MG63 (cell line): ENCODE data around the gene ADAMTS17. TPM values are rescaled to one million over a fixed set of nuclear protein-coding genes. Genes with fewer than 3 reads are reported as not detected.
A peak's percentile ranks its signal among the peaks of the same experiment; 100 is the strongest.

Source experiments
- DNase-seq: peaks from one replicate; pipeline ENCODE4 v3.0.0-alpha.2; 2020
- H3K27me3 ChIP-seq: fragments of 250-450 bp; sonication (Bioruptor Pico); 2 replicates; pipeline ENCODE4 v1.5.1; 2020; ENCODE audit warnings: mild to moderate bottlenecking, moderate library complexity
- H3K36me3 ChIP-seq: fragments of 250-450 bp; sonication (Bioruptor Pico); 2 replicates; pipeline ENCODE4 v1.5.1; 2020; ENCODE audit warnings: mild to moderate bottlenecking, moderate library complexity
- H3K4me3 ChIP-seq: fragments of 250-450 bp; sonication (Bioruptor Pico); 2 replicates; pipeline ENCODE4 v1.5.1; 2020; ENCODE audit warnings: mild to moderate bottlenecking, moderate library complexity
- H3K9me3 ChIP-seq: fragments of 250-450 bp; sonication (Bioruptor Pico); 2 replicates; pipeline ENCODE4 v1.5.1; 2020; ENCODE audit warnings: mild to moderate bottlenecking, moderate library complexity
- total RNA-seq: library from RNA; depleted of rRNA; stranded (reverse); fragments of >200 nt; shearing (Covaris generic); gene quantifications from 2 replicates; pipeline ENCODE4 v1.2.3, GENCODE V29; 2014; ENCODE audit warnings: low replicate concordance

The ADAMTS17 gene
- total RNA-seq, 1 experiment from 2014 or later = 3.8 TPM

DNA sequence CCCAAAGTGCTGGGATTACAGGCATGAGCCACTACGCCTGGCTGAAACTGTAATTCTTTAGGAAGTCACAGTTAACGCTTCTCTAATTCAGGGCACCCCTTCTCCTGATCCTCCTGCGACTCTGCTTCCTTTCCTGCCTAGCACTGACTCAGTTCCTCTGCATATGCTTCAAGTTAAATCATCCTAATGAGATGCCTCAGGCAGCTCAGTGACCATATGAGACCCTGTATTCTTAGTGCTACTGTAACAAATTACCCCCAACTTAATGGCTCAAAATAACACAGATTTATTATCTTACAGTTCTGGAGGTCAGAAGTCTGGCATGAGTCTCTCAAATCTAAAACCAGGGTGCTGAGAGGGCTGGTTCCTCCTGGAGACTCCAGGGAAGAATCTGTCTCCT, 336.8 kb downstream of the ADAMTS17 start:
- no peak for DNase-seq
- Histone ChIP-seq H3K27me3 (no peaks in the 10 kb centered on the region), H3K4me3 (no peak overlapping the region)

DNA sequence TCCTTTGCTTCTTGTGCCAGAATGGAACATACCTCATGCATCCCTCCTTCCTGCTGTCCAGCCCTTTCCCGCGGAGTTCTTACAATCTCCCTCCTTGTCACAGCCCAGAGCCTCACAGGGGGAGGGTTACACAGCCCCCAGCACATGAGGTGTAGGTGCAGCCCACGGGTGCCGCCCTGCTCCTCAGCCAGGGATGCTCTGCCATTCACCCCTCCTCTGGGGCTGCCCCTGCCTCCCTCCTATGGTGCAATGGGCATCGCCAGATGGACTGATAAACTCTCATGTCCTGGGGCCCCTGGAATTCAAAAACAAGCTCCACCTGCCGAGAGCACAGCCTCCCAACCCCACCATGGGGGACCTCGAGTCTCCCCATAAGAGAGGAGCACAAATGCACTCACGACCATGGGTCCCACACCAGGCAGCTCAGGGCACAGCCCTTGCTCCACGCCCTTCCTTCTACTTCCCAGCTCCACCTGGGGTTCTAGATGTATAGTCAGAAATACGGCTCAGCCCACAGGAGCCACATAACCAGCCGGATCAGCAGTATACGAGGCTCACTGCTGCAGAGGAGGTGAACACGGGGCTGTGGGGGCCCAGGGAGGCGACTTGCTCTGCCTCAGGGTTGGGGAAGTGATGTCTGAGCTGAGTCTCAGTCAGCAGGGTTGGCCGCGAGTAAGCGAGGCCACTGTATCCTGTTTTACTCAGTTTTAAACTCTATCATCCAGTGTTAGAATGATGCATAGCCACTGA, 338.8 kb downstream of the ADAMTS17 start:
- no peak for DNase-seq
- H3K36me3 ChIP-seq = no peaks in the 10 kb centered on the region

More for the DNA sequence above, 336.8 kb downstream of the ADAMTS17 start:
- no peaks in the 10 kb centered on the region for H3K36me3 ChIP-seq
- H3K9me3 ChIP-seq = no peaks in the 10 kb centered on the region

DNA sequence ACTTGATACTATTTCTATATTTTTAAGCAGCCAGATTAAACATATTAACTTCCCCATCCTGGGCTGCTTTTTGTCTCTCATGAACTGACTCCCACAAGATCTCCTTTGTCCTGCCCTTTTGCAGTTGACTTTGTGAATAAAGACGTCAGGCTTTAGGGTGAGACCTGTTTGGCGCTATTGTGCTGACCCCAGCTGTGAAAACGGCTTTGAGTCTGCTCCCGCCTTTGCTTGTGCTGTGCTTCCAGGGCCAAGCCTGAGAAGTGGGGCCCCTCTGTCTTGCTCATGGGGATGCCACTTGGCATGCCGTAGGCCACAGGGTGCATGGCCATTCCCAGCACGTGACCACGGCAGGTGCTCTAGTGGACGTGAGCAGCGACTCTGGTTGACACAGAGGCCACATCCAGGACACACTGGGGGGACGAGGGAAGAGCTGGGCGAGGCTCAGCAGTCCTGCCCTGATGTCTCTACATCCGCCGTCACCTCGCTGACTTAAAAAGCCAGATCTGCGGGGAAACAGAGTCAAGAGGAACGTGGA, 339.6 kb downstream of the ADAMTS17 start:
- H3K36me3 ChIP-seq = no peaks in the 10 kb centered on the region

More for the DNA sequence above, 338.8 kb downstream of the ADAMTS17 start:
- H3K27me3 ChIP-seq = no peaks in the 10 kb centered on the region
- no peak overlapping the region for H3K4me3 ChIP-seq
- no peaks in the 10 kb centered on the region for H3K9me3 ChIP-seq

DNA sequence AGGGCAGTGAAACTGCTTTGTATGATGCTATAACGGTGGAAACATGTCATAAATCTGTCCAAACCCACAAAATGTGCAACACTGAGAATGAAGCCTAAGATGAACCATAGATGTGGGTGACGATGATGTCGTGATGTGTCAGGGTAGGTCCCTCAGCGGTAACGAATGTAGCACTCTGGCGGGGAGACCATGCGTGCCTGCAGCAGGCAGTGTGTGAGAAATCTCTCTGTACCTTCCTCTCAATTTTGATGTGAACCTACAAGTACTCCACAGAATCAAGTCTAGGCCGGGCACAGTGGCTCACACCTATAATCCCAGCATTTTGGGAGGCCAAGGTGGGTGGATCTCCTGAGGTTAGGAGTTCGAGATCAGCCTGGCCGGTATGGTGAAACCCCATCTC, 340.4 kb downstream of the ADAMTS17 start:
- Histone ChIP-seq H3K36me3 (no peaks in the 10 kb centered on the region), H3K4me3 (no peak overlapping the region), H3K27me3 (no peaks in the 10 kb centered on the region), H3K9me3 (no peaks in the 10 kb centered on the region)
- DNase-seq = no peak

More for the DNA sequence above, 339.6 kb downstream of the ADAMTS17 start:
- Histone ChIP-seq H3K4me3 (no peak overlapping the region), H3K27me3 (no peaks in the 10 kb centered on the region), H3K9me3 (no peaks in the 10 kb centered on the region)
- DNase-seq = no peak

DNA sequence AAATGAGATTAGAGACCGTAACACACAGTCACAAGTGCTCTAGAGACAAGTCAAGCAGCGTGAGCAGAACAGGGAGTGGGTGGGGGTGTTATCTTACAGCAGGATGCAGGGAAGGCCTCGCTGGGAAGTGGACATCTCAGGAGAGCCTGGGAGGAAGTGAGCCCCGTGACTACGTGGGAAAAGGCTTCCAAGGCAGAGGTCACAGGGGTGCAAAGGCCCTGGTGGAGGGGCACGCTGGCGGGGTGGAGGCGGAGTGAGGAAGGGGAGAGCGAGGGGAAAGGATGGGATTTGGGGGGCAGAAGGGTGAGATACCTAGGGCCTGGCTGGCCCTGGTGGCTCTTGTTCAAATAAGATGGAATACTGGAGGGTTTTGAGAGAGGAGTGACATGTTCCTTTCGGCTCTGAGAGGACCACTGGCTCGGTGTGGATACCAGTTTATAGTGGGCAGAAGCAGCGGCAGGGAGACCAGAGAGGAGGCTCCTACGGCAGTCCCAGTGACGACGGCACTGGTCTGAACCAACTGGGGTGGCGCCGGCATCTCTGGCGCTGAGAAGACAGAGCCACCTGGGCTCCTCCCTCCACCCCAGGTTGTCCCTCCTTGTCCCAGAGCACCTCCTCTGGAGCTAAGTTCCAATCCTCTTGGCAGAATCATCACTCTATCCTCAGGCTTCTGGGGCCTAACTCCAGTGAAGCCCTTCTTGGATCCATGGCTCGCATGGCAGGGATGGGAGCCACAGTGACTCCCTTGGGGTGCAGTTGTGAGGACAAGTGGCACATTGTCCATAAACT, 342.3 kb downstream of the ADAMTS17 start:
- no peaks in the 10 kb centered on the region for H3K36me3 ChIP-seq
- no peak for DNase-seq
- H3K27me3 ChIP-seq = no peaks in the 10 kb centered on the region
- no peaks in the 10 kb centered on the region for H3K9me3 ChIP-seq
- no peak overlapping the region for H3K4me3 ChIP-seq

DNA sequence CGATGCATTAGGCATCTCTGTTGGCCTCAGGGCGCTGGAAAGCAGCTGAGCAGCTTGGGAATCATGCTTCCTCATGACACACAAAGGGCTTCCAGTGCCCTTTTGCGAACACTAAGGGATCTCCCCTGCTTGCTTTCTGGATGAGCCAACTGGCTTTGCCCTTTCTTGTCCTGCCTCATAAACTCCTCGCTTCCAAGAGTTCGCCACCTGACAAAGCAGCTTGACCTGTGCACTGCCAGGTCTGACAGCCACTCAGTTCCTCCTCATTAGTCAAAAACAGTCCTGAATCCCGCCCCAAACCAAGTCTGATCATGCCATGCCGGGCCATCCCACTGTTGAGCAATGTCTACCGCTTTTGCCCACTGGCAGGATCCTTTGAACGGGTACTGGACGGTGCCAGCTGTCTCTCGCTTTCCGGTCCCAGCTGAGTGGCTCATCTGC, 343.1 kb downstream of the ADAMTS17 start:
- H3K36me3 ChIP-seq = no peaks in the 10 kb centered on the region
- H3K9me3 ChIP-seq = no peaks in the 10 kb centered on the region
- no peak overlapping the region for H3K4me3 ChIP-seq
- DNase-seq = peak; percentile 45
- no peaks in the 10 kb centered on the region for H3K27me3 ChIP-seq

DNA sequence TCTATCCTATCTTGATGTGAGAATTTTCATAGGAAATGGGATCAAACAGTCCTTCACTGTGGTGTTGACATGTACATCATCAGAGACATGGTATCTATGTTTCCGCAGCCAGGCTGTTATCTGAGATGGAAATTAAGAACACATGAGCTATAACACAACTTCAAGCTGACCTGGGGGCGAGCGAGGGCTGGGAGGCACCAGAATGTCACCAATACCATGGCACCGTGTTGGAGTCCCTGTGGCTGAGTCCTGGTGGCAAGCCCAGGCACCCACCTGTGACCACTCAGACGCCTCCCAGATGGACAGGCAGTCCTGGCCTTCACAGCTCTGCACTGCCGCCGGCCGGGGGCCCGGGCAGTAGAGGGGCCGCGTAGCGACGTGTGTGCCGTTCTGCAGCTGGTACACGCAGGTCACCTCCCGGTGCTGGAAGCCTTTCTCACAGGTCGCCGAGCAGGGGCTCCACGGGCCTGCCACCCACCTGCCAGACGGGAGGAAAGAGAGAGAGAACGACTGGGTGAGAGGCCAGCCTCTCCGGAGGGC, 344.6 kb downstream of the ADAMTS17 start:
- Histone ChIP-seq H3K4me3 (no peak overlapping the region), H3K9me3 (no peaks in the 10 kb centered on the region), H3K36me3 (no peaks in the 10 kb centered on the region), H3K27me3 (no peaks in the 10 kb centered on the region)
- no peak for DNase-seq

DNA sequence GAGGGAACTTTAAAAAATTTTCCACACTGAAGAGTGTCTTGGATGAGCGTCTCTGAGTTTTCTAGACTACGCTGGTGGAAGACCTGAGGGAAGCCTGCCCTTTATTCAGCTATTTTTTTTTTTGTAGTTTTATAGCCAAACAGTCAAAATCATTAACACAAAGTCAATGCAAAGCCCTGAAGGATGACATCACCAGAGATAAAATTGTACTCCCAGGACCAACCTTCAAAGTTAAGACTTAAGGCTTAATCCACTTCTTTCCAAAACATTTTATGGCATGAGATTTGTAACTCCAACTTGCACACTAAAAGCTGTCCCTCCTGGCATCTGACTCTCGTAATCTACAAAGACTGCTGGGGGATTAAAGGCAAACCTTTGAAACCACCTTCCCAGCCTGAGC, 345.1 kb downstream of the ADAMTS17 start:
- DNase-seq = no peak
- no peaks in the 10 kb centered on the region for H3K27me3 ChIP-seq
- no peak overlapping the region for H3K4me3 ChIP-seq
- no peaks in the 10 kb centered on the region for H3K9me3 ChIP-seq
- no peaks in the 10 kb centered on the region for H3K36me3 ChIP-seq

DNA sequence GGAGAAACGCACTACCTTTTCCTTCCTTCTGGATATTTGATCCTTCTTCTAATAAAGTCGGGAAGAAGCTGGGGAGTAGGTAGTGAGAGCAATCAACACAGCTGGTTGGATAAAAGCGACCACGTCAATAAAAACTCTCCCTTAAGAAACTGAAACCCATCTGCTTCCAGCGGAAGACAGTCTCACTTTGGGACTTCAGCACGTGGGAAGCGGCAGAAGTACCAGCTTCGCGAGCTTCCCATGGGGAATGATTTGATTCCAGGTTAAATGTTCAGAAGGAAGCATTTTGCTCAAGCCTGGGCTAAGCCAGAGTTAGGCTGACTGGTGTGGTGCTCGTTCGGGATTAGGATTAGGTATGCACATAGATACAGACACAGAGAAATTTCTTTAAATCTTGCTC, 346.2 kb downstream of the ADAMTS17 start:
- H3K36me3 ChIP-seq = no peaks in the 10 kb centered on the region
- H3K4me3 ChIP-seq = no peak overlapping the region
- no peak for DNase-seq
- no peaks in the 10 kb centered on the region for H3K27me3 ChIP-seq
- H3K9me3 ChIP-seq = no peaks in the 10 kb centered on the region

DNA sequence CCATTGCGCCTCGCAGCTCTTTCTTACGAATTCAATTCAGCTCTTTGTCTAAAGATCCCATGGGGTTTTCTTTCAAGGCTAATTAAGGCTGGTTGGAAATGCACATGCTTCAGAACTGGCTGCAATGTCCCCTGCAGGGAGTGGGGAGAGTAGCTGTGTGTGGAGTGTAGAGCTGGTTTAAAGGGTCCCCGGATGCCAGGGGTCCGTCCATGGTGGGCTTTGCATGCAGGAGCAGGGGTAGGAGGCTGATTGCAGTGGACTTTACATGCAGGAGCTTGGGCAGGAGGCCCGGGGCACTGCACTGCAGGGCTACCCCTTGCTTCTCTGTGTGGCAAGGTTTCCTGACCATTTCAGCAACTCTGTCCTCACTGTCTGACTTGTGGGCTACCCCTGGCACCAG, 346.9 kb downstream of the ADAMTS17 start:
- DNase-seq = no peak
- H3K36me3 ChIP-seq = no peaks in the 10 kb centered on the region

DNA sequence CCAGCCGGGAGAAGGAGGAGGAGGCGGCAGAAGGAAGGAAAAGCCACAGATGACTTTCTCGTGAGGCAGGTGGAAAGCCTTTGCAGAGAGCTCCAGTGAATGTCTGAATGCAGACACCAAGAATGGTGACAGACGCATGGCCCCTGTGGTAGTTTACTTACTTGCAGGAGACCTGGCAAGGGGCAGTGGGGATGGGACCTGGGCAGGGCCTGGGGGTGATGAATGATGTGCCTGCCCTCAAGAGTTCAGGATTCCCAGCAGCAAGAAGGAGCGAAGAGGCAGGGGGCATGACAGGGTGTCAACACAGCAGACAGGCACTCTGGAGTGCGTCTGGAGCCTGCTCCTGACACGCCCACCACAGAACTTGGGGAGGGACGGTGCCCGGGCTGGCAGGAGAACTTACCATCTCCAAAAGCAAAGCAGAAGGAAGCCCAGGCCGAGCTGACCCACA, 348.1 kb downstream of the ADAMTS17 start:
- Histone ChIP-seq H3K27me3 (no peaks in the 10 kb centered on the region), H3K36me3 (no peaks in the 10 kb centered on the region), H3K4me3 (no peak overlapping the region), H3K9me3 (no peaks in the 10 kb centered on the region)
- no peak for DNase-seq

More for the DNA sequence above, 346.9 kb downstream of the ADAMTS17 start:
- Histone ChIP-seq H3K4me3 (no peak overlapping the region), H3K9me3 (no peaks in the 10 kb centered on the region), H3K27me3 (no peaks in the 10 kb centered on the region)

DNA sequence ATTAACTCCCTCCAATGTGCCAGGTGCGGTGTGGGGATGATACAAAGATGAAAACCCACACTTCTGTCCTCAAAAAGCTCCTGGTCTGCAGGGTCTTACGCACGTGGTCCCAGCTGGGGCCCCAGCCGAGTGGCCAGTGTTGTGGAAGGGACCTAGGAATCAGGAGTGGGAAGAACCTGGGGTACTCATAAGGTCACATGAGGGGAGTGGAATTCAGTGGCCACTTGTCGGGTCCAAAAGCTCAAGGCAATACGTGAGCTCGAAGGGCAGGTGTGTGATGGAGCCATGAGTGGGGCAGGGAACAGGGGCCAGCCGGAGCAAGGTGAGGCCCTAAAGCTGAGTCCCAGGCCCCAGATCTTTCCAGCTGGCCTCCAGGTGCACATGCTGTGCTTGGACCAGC, 348.5 kb downstream of the ADAMTS17 start:
- Histone ChIP-seq H3K9me3 (no peaks in the 10 kb centered on the region), H3K27me3 (no peaks in the 10 kb centered on the region), H3K36me3 (no peaks in the 10 kb centered on the region), H3K4me3 (no peak overlapping the region)
- DNase-seq = no peak

DNA sequence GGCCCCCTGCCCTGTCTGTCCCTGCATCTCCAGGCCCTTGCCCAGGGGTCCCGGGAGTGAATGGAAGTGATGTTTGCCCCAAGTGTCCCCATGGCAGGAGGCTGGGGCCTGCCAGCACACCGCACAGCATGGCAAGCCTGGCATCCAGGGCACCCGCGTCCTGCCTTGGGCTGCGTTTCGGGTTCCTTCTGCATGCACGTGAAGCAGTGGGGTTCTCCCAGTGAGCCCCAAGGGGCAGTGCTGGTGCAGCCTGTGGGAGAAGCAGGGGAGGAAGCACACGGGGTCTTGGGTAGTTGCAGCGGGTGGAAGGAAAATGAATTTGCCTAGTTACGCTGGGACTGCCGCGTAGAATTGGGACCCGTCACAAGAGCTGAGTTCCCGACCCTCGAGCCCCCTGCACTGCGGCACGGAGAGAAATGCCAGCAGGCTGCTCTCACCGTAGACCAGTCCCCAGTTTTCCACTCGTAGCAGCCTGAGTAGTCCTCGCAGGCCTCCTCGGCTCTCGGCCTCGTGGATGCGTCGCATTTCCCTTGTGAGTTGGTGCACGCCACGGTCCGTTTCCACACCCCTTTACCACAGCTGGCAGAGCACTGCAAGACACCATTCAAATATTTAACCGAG, 349.1 kb downstream of the ADAMTS17 start:
- Histone ChIP-seq H3K4me3 (no peak overlapping the region), H3K9me3 (no peaks in the 10 kb centered on the region), H3K27me3 (no peaks in the 10 kb centered on the region), H3K36me3 (no peaks in the 10 kb centered on the region)
- no peak for DNase-seq

DNA sequence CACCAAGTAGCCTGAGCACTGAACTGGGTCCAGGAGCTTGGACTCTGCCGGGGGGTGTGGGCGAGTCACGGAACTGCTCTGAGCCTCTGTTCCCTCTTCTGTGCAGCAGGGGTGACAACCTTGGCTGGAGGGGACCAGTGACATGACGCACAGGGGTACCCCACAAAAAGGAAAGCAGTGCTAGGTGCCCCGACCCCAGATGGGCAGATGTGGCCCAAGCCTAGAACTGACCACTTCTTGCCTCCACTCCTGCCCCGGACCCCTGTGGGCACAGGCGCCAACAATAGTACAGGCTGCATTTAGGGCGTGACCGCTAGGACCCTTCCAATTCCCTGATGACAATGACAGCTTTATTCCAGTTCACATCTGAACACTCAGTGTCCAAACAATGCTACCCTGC, 352.7 kb downstream of the ADAMTS17 start:
- H3K36me3 ChIP-seq = no peaks in the 10 kb centered on the region
- DNase-seq = no peak
- H3K27me3 ChIP-seq = no peaks in the 10 kb centered on the region
- no peaks in the 10 kb centered on the region for H3K9me3 ChIP-seq
- no peak overlapping the region for H3K4me3 ChIP-seq

DNA sequence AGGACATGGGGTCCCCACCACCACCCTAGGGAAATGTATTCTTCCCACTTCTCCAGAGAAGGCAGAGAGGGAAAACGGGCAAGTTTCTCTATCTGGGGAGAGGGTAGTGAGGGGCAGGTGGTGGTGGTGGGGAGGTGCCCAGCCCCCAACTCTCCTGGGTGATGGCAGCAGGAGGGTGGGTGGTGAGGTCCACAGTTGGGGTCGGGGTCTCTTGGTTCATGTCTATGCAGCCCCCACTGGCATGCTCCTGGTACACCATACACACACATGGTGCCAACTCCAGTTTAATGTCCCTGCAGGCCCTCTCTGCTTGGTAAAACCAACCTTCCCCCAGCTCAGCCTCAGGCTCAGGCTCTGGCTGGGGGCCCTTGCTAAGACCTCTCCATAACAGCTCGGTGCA, 354.1 kb downstream of the ADAMTS17 start:
- Histone ChIP-seq H3K4me3 (no peak overlapping the region), H3K9me3 (no peaks in the 10 kb centered on the region), H3K27me3 (no peaks in the 10 kb centered on the region), H3K36me3 (no peaks in the 10 kb centered on the region)
- DNase-seq = no peak

DNA sequence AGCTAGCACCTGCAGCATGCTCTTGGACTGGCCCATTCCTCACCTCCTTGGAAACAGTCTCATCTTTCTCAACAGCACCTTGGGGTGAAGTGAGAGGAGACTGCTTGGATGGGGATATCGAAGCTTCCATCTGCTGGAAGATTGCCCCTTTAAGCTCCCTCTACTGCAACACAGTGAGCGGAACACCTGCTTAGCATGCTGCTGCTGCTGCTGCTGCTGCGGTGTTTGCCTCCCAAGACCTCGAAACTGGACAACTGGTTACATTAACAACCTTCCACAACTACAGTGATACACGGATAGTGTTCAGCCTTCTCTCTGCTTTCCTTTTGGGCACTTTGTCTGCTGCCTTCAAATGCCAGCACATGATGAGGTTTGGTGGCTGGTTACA, 354.7 kb downstream of the ADAMTS17 start:
- Histone ChIP-seq H3K4me3 (no peak overlapping the region), H3K27me3 (no peaks in the 10 kb centered on the region), H3K36me3 (no peaks in the 10 kb centered on the region), H3K9me3 (no peaks in the 10 kb centered on the region)
- DNase-seq = no peak
